Measurements from ENCODE around the gene CXorf66. TPM values are rescaled to one million over a fixed set of nuclear protein-coding genes. Genes with fewer than 3 reads are reported as not detected.
"Not testable (repeated sequence)": the region's sequence is repeated elsewhere in the genome, so short reads cannot be mapped to it uniquely, and the experiment has no call there.

Gene CXorf66
- total and polyA plus RNA-seq, 2 of the 4 experiments (the other 2 are of a cell fraction) = not detected

DNA sequence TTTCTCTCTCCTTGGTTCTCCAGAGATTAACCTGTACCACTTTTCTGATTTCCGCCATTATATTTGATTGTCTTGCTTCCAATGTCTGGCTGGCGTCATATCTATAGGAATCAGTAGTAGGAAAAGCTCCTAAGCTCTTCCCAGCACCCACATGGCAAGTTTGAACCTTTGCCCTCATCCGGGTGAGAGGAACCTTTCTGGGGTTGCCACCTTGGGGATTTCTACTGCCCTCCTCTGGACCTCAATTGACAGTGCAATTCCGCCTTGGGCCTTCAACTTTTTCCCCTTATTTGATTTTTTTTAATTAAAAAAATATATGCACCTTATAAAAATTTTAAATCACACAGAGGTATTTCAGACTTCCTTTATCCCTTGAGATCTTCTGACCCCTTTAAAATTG is 2.0 kb upstream of the CXorf66 start:
- H4K20me1 ChIP-seq (ENCODE audit: insufficient read depth, low read length) = no peaks in the 10 kb centered on the region
- no peak overlapping the region for H3K18ac ChIP-seq (ENCODE audit: low read depth, low read length)
- no peak overlapping the region for H2AK9ac ChIP-seq (replicated peaks; ENCODE audit: low read depth, low read length, poor library complexity)
- dilution Hi-C loops (cut with HindIII; ENCODE audit: low sequenced_read_pairs, unreplicated experiment) (no loop called here), intact Hi-C loops (cut with micrococcal nuclease) (no loop called here), in situ Hi-C loops (cut with MboI; ENCODE audit: low sequenced_read_pairs) (no loop called here)
- TF ChIP-seq RAD21 (IDR thresholded peaks at IDR 0.05; ENCODE audit: low read length) (peak; percentile 44), FOS (IDR thresholded peaks at IDR 0.05; ENCODE audit: low read depth, low read length) (no peak), SMC3 (IDR thresholded peaks at IDR 0.05; ENCODE audit: low read depth, low read length) (peak; percentile 34; the same call in 1 of the 2 replicates)
- TF ChIP-seq, protein P1, sequence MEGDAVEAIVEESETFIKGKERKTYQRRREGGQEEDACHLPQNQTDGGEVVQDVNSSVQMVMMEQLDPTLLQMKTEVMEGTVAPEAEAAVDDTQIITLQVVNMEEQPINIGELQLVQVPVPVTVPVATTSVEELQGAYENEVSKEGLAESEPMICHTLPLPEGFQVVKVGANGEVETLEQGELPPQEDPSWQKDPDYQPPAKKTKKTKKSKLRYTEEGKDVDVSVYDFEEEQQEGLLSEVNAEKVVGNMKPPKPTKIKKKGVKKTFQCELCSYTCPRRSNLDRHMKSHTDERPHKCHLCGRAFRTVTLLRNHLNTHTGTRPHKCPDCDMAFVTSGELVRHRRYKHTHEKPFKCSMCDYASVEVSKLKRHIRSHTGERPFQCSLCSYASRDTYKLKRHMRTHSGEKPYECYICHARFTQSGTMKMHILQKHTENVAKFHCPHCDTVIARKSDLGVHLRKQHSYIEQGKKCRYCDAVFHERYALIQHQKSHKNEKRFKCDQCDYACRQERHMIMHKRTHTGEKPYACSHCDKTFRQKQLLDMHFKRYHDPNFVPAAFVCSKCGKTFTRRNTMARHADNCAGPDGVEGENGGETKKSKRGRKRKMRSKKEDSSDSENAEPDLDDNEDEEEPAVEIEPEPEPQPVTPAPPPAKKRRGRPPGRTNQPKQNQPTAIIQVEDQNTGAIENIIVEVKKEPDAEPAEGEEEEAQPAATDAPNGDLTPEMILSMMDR (conservative IDR thresholded peaks at IDR 0.05; ENCODE audit: low read depth, low read length) = peak; percentile 37
- H2AK5ac ChIP-seq (ENCODE audit: low read depth, low read length) = no peak overlapping the region
- no peak overlapping the region for H2BK5ac ChIP-seq (ENCODE audit: low read depth, low read length, poor library complexity, severe bottlenecking)
- H3K79me1 ChIP-seq (ENCODE audit: low read depth in 1 of 2, low read length in 2 of 2) = no peaks in the 10 kb centered on the region
- WGBS, 2 experiments (ENCODE audit: extremely low coverage in 2 of 2, insufficient read length in 1 of 2) = no CpG with 5 or more reads among the region's 4 CpGs
- no TSS peak for BruUV-seq (replicated peaks)
- H3K4me3 ChIP-seq (ENCODE audit: insufficient read depth, low read depth, low read length) = no peak overlapping the region
- no peak overlapping the region for H2BK20ac ChIP-seq (ENCODE audit: low read depth, low read length)
- ATAC-seq (ENCODE audit: low read depth) = no peak
- ChIA-PET POLR2A (ENCODE audit: unreplicated experiment) (no interaction called here), CTCF (interaction anchor here (0.6 kb wide), 1 partner anchor 11 kb away, joined by 3 read pairs; no protein-coding TSS in a partner anchor)
- no peak overlapping the region for H3K4ac ChIP-seq (ENCODE audit: low read depth, low read length)
- H3K4me2 ChIP-seq (ENCODE audit: low read depth, low read length) = no peak overlapping the region
- H3K9me3 ChIP-seq (ENCODE audit: control insufficient read depth, insufficient read depth, low read length) = no peaks in the 10 kb centered on the region
- no peak for DNase-seq
- H3K14ac ChIP-seq (replicated peaks; ENCODE audit: low read depth, low read length) = no peak overlapping the region
- H2BK120ac ChIP-seq (ENCODE audit: low read depth, low read length) = no peak overlapping the region
- no peak overlapping the region for H2BK15ac ChIP-seq (ENCODE audit: low read depth, low read length)
- no peak overlapping the region for H2AFZ ChIP-seq (replicated peaks; ENCODE audit: low read length, poor library complexity)
- H4K5ac ChIP-seq (ENCODE audit: low read depth, low read length) = no peak overlapping the region
- no peaks in the 10 kb centered on the region for H3K9me1 ChIP-seq (ENCODE audit: insufficient read depth, low read length)
- H3K36me3 ChIP-seq (ENCODE audit: control insufficient read depth, insufficient read depth, low read length) = no peaks in the 10 kb centered on the region
- no peak overlapping the region for H3K9ac ChIP-seq (ENCODE audit: low read depth, low read length)
- H3K56ac ChIP-seq (ENCODE audit: extremely low read depth, insufficient read depth, low read length) = no peak overlapping the region
- H3K4me1 ChIP-seq (ENCODE audit: control insufficient read depth, insufficient read depth, low read length) = no peaks in the 10 kb centered on the region
- no peaks in the 10 kb centered on the region; the same call in 1 of the 2 replicates for H3K27me3 ChIP-seq (ENCODE audit: control insufficient read depth, insufficient read depth, low read length)
- no peak overlapping the region for H3K23ac ChIP-seq (ENCODE audit: low read depth, low read length)
- H4K8ac ChIP-seq (ENCODE audit: low read depth in 2 of 2, low read length in 2 of 2) = no peak overlapping the region
- no peak overlapping the region for H4K91ac ChIP-seq (ENCODE audit: insufficient read depth, low read depth, low read length)
- H3K27ac ChIP-seq (ENCODE audit: insufficient read depth, low read length) = no peak overlapping the region

GRCh38 chrX:139966159-139966558 is 838 bp upstream of the CXorf66 start:
- H4K8ac ChIP-seq (ENCODE audit: low read depth in 2 of 2, low read length in 2 of 2); H4K91ac ChIP-seq (ENCODE audit: insufficient read depth, low read depth, low read length); H2AFZ ChIP-seq (replicated peaks; ENCODE audit: low read length, poor library complexity); in situ Hi-C loops (cut with MboI; ENCODE audit: low sequenced_read_pairs); H3K9me1 ChIP-seq (ENCODE audit: insufficient read depth, low read length); ATAC-seq (ENCODE audit: low read depth); dilution Hi-C loops (cut with HindIII; ENCODE audit: low sequenced_read_pairs, unreplicated experiment); H3K4me2 ChIP-seq (ENCODE audit: low read depth, low read length); H2BK5ac ChIP-seq (ENCODE audit: low read depth, low read length, poor library complexity, severe bottlenecking); H3K4me3 ChIP-seq (ENCODE audit: insufficient read depth, low read depth, low read length); DNase-seq; H2BK120ac ChIP-seq (ENCODE audit: low read depth, low read length); H3K27me3 ChIP-seq (ENCODE audit: control insufficient read depth, insufficient read depth, low read length); H2AK9ac ChIP-seq (replicated peaks; ENCODE audit: low read depth, low read length, poor library complexity); H3K4me1 ChIP-seq (ENCODE audit: control insufficient read depth, insufficient read depth, low read length); BruUV-seq (replicated peaks); H3K14ac ChIP-seq (replicated peaks; ENCODE audit: low read depth, low read length); H2AK5ac ChIP-seq (ENCODE audit: low read depth, low read length); H3K4ac ChIP-seq (ENCODE audit: low read depth, low read length); H2BK20ac ChIP-seq (ENCODE audit: low read depth, low read length); H2BK15ac ChIP-seq (ENCODE audit: low read depth, low read length); H4K20me1 ChIP-seq (ENCODE audit: insufficient read depth, low read length); H3K9ac ChIP-seq (ENCODE audit: low read depth, low read length); H3K56ac ChIP-seq (ENCODE audit: extremely low read depth, insufficient read depth, low read length); H3K79me1 ChIP-seq (ENCODE audit: low read depth in 1 of 2, low read length in 2 of 2); H4K5ac ChIP-seq (ENCODE audit: low read depth, low read length); H3K23ac ChIP-seq (ENCODE audit: low read depth, low read length); H3K18ac ChIP-seq (ENCODE audit: low read depth, low read length); H3K36me3 ChIP-seq (ENCODE audit: control insufficient read depth, insufficient read depth, low read length); H3K9me3 ChIP-seq (ENCODE audit: control insufficient read depth, insufficient read depth, low read length); H3K27ac ChIP-seq (ENCODE audit: insufficient read depth, low read length); intact Hi-C loops (cut with micrococcal nuclease); POLR2A ChIA-PET (ENCODE audit: unreplicated experiment): not testable (repeated sequence)
- CTCF ChIA-PET = interaction anchor here (0.6 to 1.2 kb wide), 4 partner anchors 8 to 647 kb away, joined by 4 to 9 read pairs (median 6); no protein-coding TSS in a partner anchor
- WGBS, 2 experiments (ENCODE audit: extremely low coverage in 2 of 2, insufficient read length in 1 of 2) = no CpG with 5 or more reads among the region's 3 CpGs

Data from IMR-90 (cell line).